GM03348 (cell line): Measurements from ENCODE around the gene C10orf88.
"Not testable (repeated sequence)": the region's sequence is repeated elsewhere in the genome, so short reads cannot be mapped to it uniquely, and the experiment has no call there.

ENCODE experiments used
- DNase-seq: peaks from one replicate; pipeline ENCODE4 v3.0.0; 2012; ENCODE audit warnings: low spot score

Gene C10orf88

DNA sequence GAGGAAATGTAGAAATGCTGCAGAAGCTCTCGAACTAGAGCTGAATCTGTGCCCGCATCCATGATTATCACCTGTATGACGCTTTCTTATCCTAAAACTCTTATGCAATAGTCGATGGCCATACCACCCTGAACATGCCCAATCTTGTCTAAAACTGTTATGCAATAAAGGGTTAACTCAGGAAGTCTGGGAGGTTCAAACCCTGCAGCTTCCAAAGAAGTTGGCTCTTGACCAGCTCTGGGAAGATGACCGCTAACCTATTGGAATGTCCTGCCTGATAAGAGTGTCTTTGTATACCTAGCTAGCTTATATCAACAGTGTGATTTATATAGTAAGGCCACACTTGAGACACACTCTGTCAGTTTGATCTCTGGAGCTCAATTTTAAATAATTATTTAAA, 3.4 kb upstream of the C10orf88 start:
- no peak for DNase-seq

GRCh38 chr10:122955892-122956291, 1.9 kb upstream of the C10orf88 start:
- DNase-seq, result no peak

DNA sequence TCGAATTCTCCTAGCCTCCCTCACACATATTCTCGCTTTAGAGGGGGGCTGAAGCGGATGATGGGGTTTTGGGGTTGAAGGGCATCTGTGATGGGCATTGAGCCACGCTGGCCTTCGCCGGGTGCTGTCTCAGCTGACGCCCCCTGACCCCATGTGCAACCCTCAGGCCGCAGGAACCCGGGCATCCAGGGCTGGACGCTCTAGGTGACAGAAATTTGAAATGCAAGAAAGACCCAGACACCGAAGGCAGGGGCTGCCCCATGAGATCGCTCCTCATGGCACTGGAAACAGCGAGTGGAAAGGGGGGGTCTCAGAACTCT, 664 bp upstream of the C10orf88 start:
- DNase-seq, result no peak

- DNase-seq, result no peak
These were observed 4.7 kb downstream of the C10orf88 start for GRCh38 chr10:122949296-122949695.

- DNase-seq, result no peak
These were observed 14.0 kb downstream of the C10orf88 start for GRCh38 chr10:122939856-122940543.

DNA sequence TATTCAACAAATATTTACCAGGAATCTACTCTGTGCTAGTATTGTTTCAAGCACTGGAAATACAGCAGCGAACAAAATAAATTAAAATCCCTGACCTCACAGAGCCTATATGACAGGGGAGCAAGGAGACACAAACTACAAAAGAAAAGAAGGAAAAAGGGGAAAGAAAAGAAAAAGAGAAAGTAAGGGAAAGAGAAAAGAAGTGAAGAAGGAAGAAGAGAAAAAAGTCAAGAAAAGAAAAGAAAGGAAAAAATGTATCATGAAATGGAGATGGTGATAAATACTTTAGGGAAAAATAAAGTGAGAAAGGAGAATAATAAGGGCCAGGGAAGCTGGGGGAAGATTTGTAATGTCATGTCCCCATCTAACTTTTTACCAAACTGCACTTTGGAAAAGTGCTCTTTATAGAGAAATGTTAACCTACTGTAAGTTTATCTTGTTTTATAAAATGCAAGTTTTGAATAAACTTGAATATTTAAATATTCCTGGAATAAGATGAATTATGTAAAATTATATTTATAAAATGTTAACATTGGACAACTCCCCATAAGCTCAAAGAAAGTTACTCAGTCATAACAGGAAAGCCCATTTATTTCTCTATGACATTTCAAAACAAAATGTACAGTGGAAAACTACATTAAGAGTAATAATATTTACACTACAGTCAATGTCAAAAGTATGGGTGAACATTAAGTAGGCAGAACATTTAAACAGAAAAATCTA, 14.7 kb downstream of the C10orf88 start:
- no peak for DNase-seq

DNA sequence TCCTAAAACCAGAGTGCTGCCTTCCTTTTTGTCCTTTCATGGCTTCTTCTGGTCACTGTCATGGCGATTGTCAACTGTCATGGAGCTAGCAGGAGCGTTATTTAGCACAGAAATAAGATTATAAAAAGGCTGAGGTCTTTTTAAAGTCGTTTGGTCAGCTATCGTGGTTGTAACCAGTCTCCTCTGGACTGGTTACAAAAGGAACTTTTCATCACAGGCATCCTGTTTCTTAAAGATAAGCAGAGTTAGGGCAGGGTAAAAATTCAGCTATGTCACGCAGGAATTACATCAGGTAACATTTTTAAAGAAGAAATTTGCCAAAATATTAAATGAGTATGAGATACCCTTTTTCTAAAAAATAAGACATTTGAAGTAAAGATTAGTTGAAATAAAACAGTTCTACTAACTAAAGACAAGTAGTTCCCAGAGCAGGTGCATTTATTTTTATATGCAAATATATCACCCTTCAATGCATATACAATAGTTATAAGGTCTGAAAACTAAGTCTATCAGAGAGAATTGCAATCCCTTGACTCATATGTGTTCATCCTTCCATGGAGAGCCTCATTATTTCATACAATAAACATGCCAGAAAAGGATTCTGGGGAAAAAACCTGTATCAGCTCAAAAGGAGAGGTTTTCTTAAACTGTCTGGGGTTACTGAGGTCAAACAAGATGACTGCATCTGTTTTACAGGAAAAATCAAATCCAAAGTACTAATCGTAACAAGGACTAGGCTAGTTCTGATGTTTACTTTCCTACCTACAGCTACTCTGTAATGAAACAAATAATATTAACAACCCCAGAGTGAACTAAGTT, 22.7 kb downstream of the C10orf88 start:
- DNase-seq, result no peak

GRCh38 chr10:122930140-122930539, 23.9 kb downstream of the C10orf88 start:
- no peak for DNase-seq

DNA sequence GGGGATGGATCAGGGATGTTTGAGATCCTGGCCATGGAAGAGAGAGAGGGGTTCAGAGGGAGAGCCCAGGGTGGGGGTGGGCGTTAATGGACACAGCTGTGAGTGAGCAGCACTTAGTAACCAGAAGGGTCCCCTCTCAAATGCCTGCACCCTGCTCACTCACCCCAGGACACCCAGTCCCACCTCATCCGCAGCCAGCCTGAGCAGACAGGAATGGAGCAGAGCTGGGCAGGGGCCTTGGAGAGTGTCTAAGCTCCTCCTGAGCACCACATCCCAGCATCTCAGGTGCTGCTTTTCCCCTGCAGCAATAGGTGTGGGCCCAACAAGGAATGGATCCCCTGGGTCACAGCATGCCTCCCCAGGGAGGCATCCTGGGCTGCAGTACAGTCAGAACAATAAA, 38.3 kb downstream of the C10orf88 start:
- DNase-seq, result no peak

DNA sequence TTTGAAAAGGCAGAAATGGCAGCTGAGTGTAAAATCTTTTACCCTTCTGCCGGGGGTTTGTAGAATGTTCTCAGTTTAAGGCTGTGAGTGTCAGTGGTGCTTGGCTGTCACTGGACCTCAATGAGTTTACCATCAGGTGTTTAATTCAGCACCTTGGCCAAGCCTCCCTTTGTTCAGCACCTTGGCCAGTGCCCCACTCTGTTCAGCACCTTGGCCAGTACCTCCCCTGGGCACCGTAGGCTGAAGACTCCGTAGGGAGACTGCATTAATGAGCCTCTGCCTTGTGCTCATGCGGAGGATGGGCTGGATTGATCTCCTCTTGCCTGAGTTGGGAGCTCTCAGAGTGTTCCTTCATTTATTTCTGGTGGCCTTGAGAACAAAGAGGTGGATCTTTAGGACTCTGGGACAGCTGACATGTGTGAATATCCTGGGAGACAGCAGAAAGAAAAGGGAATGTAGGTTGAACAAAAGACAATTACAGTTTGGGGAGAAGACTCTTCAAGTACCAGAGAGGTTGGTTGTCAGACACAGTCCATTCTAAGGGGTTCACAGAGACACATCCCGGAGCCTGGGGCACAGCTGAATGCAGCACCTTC, 42.0 kb downstream of the C10orf88 start:
- DNase-seq, result peak; percentile 66

GRCh38 chr10:122910310-122910709, 43.7 kb downstream of the C10orf88 start, which contains the start of gene FAM24A:
FAM24A (plus strand) TSS chr10:122910610; CDS start chr10:122911635, 1,025 bp downstream.
- DNase-seq, result no peak

DNA sequence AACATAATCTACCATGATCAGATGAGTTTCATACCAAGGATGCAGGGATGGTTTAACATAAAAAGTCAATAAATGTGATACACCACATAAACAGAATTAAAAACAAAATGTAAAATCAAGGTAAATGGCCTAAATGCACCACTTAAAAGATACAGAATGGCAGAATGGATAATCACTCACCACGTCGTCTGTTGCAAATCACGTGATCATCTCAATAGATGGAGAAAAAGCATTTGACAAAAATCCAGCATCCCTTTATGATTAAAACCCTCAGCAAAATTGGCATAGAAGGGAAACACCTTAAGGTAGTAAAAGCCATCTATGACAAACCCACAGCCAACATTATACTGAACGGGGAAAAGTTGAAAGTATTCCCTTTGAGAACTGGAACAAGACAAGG, 50.2 kb downstream of the C10orf88 start:
- DNase-seq, result not testable (repeated sequence)

DNA sequence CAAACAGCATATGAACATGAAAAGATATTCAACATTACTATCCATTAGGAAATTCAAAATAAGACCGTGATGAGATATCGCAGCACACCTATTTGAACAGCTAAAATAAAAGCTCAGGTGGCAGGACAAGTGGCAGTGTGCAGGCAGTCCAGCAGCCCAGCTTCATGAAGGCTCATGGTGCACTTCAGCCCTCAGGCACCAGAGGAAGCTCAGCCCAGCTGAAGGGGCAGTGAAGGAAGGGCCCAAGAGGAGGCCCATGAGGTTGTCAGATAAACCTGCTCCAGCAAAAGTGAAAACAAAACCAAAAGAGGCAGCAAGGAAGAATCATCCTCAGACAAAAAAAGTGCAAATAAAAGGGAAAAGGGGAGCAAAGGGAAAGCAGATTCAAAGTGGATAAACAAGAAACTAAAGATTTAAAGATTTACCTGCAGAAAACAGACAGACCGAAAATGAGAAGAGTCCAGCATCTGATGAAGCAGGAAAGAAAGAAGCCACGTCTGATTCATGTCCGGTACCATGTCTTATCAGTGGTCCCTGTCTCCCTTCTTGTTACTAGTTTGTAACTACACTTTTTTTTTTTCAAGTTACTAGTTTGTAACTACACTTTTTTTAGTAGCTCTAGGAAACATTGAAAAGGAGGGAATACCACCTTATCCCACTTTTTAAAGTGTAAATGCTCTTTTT, 59.6 kb downstream of the C10orf88 start:
- no peak for DNase-seq

- DNase-seq, result no peak
These were observed 69.9 kb downstream of the C10orf88 start for GRCh38 chr10:122884166-122884565.

DNA sequence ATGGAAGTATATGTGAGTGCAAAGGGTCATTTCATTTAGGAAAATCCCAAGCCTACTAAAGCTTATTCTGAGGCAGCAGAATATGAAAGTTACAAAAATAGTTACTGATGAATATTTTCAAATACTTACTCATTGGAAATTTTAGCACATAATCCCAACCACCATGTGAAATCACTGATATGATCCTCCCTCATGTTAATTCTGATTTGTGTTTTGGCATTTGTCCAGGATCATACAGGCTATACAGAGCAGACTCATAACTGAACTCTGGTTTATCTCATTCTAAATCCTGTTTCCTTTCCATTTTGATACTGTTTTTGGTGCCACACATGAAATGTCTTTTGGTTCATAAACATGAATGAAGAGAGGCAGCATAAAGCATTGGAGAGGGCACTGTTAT, 71.3 kb downstream of the C10orf88 start:
- DNase-seq, result no peak
